ENCODE results near the gene CD300H. TPM values are rescaled to one million over a fixed set of nuclear protein-coding genes. Genes with fewer than 3 reads are reported as not detected.

Gene CD300H
- total RNA-seq, 1 experiment from 2014 or later, result not detected

DNA sequence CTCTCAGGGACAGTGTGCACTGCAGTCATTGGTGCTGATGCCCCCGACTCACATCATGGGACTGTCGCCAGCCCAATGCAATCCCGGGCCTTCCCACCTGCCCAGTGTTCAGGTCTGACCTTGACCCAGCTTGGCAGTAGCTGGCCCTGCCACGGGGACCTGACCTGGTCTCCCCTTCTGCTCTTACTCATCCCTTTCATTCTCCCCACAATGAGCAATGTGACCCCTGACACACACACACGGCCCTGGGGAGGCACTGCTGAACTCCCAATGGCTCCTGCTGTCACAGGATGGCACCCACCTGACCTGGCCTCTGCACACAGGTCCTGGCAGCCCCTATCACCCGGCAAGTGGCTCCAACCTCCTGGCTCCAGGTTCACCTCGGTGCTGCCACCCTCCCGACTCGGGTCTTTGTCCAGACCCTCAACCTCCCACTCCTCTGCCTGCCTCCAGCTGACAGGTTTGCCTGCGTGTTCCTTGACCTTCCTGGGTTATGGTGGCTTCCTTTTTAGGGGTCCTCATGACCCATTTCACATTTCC, 28.0 kb downstream of the CD300H start (continued):
- no peak for TF ChIP-seq ELF1 (IDR thresholded peaks at IDR 0.05; ENCODE audit: borderline replicate concordance, low read depth)
- no peak for TF ChIP-seq ZNF274 (IDR thresholded peaks at IDR 0.05; ENCODE audit: low read depth, low read length)
- TF ChIP-seq YY1 (IDR thresholded peaks at IDR 0.05; ENCODE audit: extremely low read depth, insufficient replicate concordance, low read depth, low read length), result no peak
- TF ChIP-seq, protein P1, sequence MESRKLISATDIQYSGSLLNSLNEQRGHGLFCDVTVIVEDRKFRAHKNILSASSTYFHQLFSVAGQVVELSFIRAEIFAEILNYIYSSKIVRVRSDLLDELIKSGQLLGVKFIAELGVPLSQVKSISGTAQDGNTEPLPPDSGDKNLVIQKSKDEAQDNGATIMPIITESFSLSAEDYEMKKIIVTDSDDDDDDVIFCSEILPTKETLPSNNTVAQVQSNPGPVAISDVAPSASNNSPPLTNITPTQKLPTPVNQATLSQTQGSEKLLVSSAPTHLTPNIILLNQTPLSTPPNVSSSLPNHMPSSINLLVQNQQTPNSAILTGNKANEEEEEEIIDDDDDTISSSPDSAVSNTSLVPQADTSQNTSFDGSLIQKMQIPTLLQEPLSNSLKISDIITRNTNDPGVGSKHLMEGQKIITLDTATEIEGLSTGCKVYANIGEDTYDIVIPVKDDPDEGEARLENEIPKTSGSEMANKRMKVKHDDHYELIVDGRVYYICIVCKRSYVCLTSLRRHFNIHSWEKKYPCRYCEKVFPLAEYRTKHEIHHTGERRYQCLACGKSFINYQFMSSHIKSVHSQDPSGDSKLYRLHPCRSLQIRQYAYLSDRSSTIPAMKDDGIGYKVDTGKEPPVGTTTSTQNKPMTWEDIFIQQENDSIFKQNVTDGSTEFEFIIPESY (IDR thresholded peaks at IDR 0.05; ENCODE audit: extremely low read depth, insufficient replicate concordance, low read length), result no peak
- no peak for TF ChIP-seq JUND (IDR thresholded peaks at IDR 0.05)

DNA sequence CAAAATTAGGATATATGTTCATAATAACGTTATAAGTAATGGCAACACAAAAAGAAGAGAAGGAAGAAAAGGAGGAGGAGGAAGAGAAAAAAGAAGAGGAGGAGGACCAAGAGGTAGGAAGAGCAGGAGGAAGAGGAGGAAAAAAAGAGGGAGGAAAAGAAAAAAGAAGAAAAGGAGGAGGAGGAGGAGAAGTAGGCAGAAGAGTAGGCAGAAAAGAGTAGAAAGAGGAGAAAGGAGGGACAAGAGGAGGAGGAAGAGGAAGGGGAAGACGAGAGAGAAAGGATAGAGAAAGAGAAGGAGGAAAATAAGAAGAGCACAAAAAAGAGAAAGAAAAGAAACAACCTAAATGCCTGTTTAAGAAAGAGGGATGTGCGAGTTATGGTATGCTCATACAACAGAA, 30.4 kb downstream of the CD300H start:
- Histone ChIP-seq H3K4me1 (ENCODE audit: control insufficient read depth in 1 of 2, insufficient read depth in 2 of 2, low read length in 2 of 2) (no peaks in the 10 kb centered on the region), H3K9me3 (ENCODE audit: control insufficient read depth in 1 of 2, insufficient read depth in 1 of 2, low read depth in 1 of 2, low read length in 2 of 2) (no peaks in the 10 kb centered on the region), H3K4me2 (ENCODE audit: low read length) (no peak overlapping the region), H3K4me3 (replicated peaks in 1 of 2; ENCODE audit: low read depth in 1 of 2, low read length in 2 of 2) (no peak overlapping the region), H3K27ac (ENCODE audit: low read depth, low read length) (no peak overlapping the region), H3K79me2 (ENCODE audit: insufficient read depth, low read length) (no peaks in the 10 kb centered on the region), H4K20me1 (ENCODE audit: insufficient read depth) (no peaks in the 10 kb centered on the region), H3K9me2 (ENCODE audit: insufficient read depth) (no peaks in the 10 kb centered on the region), H3K9ac (ENCODE audit: low read length) (no peak overlapping the region), H3K27me3 (ENCODE audit: insufficient read depth, low read length) (peaks cover 34% of the 10 kb centered on the region), H2AFZ (ENCODE audit: low read depth, low read length, poor library complexity, severe bottlenecking) (no peak overlapping the region), H3K36me3 (ENCODE audit: control insufficient read depth in 1 of 2, insufficient read depth in 2 of 2, low read length in 2 of 2) (no peaks in the 10 kb centered on the region)
- no peak for DNase-seq (ENCODE audit: low read depth, low spot score)
- RAD21 ChIA-PET (ENCODE audit: low non-redundant PET in 1 of 2, low total read pairs in 2 of 2, uncharacterized antibody in 2 of 2, unreplicated experiment in 2 of 2), result no interaction called here
- intact Hi-C loops (cut with micrococcal nuclease), result no loop called here
- CTCF ChIA-PET, result no interaction called here
- POLR2A ChIA-PET, result no interaction called here
- no peak for ATAC-seq
- no TSS peak for BruUV-seq (replicated peaks)
- TF ChIP-seq ELF1 (IDR thresholded peaks at IDR 0.05; ENCODE audit: borderline replicate concordance, low read depth), result no peak
- TF ChIP-seq, protein P2, sequence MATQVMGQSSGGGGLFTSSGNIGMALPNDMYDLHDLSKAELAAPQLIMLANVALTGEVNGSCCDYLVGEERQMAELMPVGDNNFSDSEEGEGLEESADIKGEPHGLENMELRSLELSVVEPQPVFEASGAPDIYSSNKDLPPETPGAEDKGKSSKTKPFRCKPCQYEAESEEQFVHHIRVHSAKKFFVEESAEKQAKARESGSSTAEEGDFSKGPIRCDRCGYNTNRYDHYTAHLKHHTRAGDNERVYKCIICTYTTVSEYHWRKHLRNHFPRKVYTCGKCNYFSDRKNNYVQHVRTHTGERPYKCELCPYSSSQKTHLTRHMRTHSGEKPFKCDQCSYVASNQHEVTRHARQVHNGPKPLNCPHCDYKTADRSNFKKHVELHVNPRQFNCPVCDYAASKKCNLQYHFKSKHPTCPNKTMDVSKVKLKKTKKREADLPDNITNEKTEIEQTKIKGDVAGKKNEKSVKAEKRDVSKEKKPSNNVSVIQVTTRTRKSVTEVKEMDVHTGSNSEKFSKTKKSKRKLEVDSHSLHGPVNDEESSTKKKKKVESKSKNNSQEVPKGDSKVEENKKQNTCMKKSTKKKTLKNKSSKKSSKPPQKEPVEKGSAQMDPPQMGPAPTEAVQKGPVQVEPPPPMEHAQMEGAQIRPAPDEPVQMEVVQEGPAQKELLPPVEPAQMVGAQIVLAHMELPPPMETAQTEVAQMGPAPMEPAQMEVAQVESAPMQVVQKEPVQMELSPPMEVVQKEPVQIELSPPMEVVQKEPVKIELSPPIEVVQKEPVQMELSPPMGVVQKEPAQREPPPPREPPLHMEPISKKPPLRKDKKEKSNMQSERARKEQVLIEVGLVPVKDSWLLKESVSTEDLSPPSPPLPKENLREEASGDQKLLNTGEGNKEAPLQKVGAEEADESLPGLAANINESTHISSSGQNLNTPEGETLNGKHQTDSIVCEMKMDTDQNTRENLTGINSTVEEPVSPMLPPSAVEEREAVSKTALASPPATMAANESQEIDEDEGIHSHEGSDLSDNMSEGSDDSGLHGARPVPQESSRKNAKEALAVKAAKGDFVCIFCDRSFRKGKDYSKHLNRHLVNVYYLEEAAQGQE (IDR thresholded peaks at IDR 0.05; ENCODE audit: low read depth), result no peak
- TF ChIP-seq, protein P1 (IDR thresholded peaks at IDR 0.05; ENCODE audit: extremely low read depth, insufficient replicate concordance, low read length), result no peak
- no peak for TF ChIP-seq EZH2 (IDR thresholded peaks at IDR 0.05)
- no peak for TF ChIP-seq YY1 (IDR thresholded peaks at IDR 0.05; ENCODE audit: extremely low read depth, insufficient replicate concordance, low read depth, low read length)
- no peak for TF ChIP-seq POLR2AphosphoS5 (IDR thresholded peaks at IDR 0.05; ENCODE audit: low read depth, low read length)
- TF ChIP-seq SIN3A (IDR thresholded peaks at IDR 0.05; ENCODE audit: low read depth), result no peak
- TF ChIP-seq ZNF274 (IDR thresholded peaks at IDR 0.05; ENCODE audit: low read depth, low read length), result no peak
- no peak for TF ChIP-seq EZH2phosphoT487 (IDR thresholded peaks at IDR 0.05; ENCODE audit: borderline replicate concordance)
- TF ChIP-seq CBX3 (IDR thresholded peaks at IDR 0.05; ENCODE audit: low read depth), result no peak
- no peak for TF ChIP-seq RAD21 (IDR thresholded peaks at IDR 0.05; ENCODE audit: low read depth)
- TF ChIP-seq, protein P3, sequence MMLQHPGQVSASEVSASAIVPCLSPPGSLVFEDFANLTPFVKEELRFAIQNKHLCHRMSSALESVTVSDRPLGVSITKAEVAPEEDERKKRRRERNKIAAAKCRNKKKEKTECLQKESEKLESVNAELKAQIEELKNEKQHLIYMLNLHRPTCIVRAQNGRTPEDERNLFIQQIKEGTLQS (IDR thresholded peaks at IDR 0.05), result no peak
- TF ChIP-seq SRF (IDR thresholded peaks at IDR 0.05; ENCODE audit: low read depth), result no peak
- TF ChIP-seq SP1 (IDR thresholded peaks at IDR 0.05; ENCODE audit: low read depth), result no peak
- TF ChIP-seq CEBPB (IDR thresholded peaks at IDR 0.05; ENCODE audit: low read depth), result no peak
- no peak for TF ChIP-seq EGR1 (IDR thresholded peaks at IDR 0.05; ENCODE audit: low read depth)
- no peak for TF ChIP-seq TCF7L2 (IDR thresholded peaks at IDR 0.05; ENCODE audit: borderline replicate concordance, extremely low read depth, insufficient read depth, insufficient read length)

All from HCT116 (cell line).